CD4-positive, alpha-beta T cell treated with Interleukin-4 for 1 hour (primary cell): ENCODE measurements around the gene GMPS.
"Not testable (repeated sequence)": the region's sequence is repeated elsewhere in the genome, so short reads cannot be mapped to it uniquely, and the experiment has no call there.

Experiments
- DNase-seq, 2 donors: peaks; one replicate each; pipeline ENCODE4 v3.0.0-alpha.2; 2020 to 2022

The GMPS gene

DNA sequence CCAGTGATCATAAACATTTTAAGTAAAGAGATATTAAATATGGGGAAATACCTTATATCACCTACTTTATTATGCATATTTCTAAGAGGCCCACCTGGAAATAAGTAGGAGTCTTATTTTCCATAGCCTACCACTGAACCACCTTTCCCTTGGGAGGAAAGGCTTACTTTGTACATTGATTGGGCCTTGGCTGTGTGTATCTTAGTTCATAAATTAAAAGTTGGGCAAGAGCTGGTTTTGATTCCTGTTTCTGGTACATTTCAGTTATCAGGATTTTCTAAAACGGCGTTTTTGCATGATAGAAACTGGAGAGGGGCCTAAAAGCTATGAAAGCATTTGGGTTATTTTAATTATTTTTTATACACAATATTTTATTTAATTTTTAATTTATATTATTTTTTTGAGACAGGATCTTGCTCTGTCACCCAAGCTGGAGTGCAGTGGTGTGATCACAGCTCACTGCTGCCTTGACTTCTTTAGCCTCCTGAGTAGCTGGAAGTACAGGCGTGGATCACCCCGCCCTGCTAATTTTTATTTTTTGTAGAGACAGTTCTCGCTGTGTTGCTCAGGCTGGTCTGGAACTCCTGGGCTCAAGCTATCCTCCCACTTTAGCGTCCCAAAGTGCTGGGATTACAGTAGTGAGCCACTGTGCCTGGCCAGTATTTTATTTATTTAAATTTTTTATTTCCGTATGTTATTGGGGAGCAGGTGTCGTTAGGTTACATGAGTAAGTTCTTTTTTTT lies 2.6 kb downstream of the GMPS start:
- no peak for DNase-seq

- no peak for DNase-seq
Observed at GRCh38 chr3:155876037-155876436, 5.6 kb downstream of the GMPS start.

DNA sequence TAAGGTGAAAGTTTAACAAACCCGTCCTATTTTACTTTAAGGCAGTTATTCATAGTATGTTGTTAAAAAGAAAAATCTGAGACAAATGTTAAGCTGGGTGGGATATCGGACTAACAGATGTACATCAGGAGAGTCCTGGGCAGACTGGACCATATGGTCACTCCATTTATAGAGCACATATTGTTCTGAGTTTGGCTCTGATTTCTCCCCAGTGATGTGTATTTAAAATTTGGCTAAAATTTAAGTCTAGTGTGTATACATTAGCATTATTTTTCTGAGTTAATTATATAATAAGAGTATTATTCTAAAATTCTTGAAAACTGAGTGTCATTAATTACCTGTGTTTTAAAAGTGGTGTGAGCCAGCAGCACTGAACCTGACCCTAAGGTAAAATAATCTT lies 6.1 kb downstream of the GMPS start:
- DNase-seq, result no peak

GRCh38 chr3:155880286-155880685 lies 9.8 kb downstream of the GMPS start:
- DNase-seq, result no peak

DNA sequence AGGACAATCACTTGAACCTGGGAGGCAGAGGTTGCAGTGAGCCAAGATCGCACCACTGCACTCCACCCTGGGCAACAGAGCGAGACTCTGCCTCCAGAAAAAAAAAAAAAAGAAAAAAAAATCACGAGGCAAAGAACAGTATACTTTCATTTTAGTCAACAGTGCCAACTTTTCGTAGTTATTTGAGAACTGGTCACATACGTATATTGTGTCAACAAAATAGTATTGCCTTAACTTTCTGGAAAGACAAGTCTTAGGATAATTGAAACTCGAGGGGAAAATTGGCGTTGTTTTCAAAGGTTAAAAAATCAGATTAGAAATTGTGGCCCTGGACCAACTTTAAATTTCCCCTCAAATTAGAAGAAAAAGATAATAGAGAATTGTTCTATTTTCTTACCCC lies 13.8 kb downstream of the GMPS start:
- no peak for DNase-seq

GRCh38 chr3:155885292-155885691 lies 14.8 kb downstream of the GMPS start:
- DNase-seq, result no peak

DNA sequence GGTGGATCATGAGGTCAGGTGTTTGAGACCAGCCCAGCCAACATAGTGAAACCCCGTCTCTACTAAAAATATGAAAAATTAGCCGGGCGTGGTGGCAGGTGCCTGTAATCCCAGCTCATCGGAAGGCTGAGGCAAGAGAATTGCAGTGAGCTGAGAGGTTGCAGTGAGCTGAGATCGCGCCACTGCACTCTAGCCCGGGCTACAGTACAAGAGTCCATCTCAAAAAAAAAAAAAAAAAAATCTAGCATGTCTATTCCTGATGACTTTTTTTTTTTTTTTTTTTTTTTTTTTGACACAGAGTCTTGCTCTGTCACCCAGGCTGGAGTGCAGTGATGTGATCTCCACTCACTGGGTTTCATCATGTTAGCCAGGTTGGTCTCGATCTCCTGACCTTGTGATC lies 15.9 kb downstream of the GMPS start:
- DNase-seq, result not testable (repeated sequence)

DNA sequence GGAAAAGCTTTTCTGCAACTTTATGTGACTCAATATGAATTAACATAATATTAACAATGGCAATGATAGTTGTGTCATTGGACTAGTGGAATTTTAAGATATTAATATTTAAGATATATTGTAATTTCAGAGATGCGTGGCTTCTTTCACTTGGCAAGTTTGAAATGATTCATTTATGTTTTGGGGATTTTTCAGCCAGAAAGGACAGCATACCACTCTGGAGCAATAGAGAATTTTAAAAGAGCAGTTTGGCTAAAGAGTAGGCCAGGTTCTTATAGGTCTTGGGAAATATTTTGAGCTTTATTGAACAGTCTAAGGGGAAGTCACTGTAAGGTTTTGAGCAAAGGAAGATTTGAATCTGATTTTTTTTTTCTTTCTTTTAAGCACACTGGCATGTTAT lies 16.5 kb downstream of the GMPS start:
- DNase-seq, result no peak

GRCh38 chr3:155889212-155889611 lies 18.8 kb downstream of the GMPS start:
- no peak for DNase-seq

- DNase-seq, result no peak
Observed at GRCh38 chr3:155889952-155890351, 19.5 kb downstream of the GMPS start.

DNA sequence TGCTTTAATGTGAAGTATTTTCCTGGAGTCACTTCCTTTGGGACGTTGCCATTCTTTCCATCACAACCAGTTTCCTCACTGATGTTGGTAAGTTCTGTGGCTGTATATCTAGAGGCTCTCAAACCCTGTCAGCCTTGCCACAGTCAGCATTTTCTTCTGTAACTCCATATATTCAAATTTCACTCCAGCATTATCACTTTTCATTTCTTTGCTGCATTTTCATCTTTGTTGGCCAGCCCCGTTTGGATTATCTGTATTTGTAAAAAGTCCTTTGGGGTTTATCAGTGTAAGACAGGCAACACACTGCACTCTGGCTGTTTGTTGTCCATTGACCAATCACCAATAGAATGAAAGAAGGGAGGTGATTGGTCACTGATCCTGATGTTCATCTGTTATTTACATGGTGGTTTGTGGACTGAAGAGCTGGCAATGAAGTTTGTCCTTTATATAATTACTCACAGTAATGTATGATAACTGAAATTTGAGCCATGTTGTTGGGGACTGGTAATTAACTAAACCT lies 20.3 kb downstream of the GMPS start:
- peak in 1 of 2 donors; percentile 11 for DNase-seq

GRCh38 chr3:155891321-155891720 lies 20.9 kb downstream of the GMPS start:
- no peak for DNase-seq

DNA sequence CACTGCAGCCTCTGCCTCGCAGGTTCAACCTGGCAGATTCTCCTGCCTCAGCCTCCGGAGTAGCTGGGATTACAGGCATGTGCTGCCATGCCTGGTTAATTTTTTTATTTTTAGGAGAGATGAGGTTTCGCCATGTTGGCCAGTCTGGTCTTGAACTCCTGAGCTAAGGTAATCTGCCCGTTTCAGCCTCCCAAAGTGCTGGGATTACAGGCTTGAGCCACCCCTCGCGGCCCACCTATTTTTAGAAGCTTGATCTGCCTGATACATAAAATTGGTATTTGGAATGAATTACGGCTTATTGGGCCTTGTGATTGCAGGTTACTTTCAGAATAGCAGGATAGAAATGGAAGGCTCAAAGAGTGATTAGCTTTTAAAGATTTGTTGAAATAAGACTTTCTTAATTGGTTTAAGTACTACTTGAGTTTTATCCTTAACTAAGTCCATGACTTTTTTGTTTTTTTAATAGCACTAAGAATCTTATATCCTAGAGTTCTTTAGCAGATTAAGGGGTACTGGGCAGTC lies 25.0 kb downstream of the GMPS start:
- DNase-seq, result no peak

GRCh38 chr3:155906900-155907299 lies 36.5 kb downstream of the GMPS start:
- DNase-seq, result no peak

DNA sequence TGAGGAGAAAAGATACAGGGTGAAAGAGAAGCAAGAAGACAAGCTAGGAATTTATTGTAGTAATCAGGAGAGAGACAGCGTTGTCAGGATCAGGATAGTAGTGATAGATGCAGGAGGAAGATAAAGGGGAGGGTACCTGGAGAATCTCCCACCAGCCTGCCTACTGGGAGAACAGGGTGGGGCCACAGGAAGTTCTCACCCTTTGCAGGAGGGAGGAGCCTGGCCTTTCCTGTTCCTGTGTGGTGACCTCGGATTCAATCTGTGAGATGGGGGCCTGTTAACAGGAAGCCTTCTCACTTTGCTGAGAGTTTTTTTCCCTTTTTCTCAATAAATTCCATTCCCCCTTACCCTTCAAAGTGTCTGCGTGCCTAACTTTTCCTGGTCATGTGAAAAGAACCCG lies 37.6 kb downstream of the GMPS start:
- peak in 1 of 2 donors; percentile 7 for DNase-seq

- DNase-seq, result no peak
Observed at GRCh38 chr3:155908605-155909004, 38.2 kb downstream of the GMPS start.

DNA sequence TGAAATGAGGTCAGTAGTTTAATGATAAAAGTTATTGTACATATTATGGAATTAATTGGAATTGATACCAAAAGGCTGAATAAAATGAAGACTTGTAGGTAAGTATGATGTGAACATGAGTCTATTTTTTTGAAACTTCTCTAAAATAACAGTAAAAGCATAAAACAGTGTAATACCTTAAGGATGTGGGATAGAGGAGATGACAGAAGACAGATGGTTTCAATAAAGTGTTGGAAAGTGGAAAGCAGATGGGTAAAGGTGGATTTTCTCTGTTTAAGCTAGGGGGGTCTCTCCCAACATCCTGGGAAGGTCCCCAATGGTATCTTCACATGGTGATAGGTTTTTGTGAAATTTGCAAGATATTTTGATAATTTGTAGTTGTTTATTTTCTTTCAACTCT lies 41.6 kb downstream of the GMPS start:
- DNase-seq, result no peak

GRCh38 chr3:155912579-155913190 lies 42.2 kb downstream of the GMPS start:
- no peak for DNase-seq

DNA sequence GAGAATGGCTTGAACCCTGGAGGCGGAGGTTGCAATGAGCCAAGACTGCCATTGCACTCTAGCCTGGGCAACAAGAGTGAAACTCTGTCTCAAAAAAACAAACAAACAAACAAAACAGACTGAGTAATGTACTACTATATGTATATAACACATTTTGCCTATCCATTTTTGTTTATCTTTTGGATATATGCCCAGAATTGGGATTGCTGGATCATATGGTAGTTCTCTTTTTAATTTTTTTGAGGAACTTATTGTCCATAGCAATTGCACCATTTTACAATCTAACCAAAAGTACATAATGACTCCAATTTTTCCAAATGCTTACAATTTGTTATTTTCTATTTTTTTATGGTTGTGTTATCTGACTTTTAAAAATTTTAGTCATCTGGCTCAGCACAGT lies 47.3 kb downstream of the GMPS start:
- DNase-seq, result no peak

DNA sequence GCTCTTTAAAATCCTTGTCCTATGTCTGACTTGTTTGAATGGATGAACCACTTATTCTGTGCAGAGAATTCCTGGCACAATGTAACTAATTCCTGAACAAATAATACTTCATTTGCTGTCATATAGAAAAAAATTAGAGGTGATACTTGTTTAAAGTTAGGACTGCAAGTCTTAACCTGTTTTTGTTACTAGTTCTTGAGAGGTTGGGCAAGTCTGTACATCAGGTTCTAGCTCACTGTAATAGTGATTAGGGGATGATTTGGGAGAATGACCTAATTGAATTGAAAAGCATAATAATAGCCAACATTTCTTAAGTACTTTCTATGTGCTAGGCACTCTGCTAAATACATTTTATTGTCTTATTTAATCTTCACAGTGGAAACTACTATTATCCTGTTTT lies 49.3 kb downstream of the GMPS start:
- DNase-seq, result no peak

DNA sequence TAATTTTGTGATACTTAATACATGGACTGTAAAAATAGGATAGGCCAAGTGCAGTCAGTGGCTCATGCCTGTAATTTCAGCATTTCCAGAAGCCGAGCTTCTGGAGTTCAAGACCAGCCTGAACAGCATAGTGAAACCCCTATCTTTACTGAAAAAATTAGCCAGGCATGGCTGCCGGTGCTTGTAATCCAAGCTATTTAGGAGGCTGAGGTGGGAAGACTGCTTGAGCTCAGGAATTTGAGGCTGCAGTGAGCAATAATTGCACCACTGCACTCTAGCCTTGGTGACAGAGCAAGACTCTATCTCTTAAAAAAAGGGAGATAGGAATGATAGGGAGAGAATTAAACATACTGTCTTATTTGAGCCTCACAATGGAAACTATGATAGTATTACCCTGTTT lies 51.0 kb downstream of the GMPS start:
- DNase-seq, result no peak

- DNase-seq, result no peak
Observed at GRCh38 chr3:155934230-155934629, 63.8 kb downstream of the GMPS start.

DNA sequence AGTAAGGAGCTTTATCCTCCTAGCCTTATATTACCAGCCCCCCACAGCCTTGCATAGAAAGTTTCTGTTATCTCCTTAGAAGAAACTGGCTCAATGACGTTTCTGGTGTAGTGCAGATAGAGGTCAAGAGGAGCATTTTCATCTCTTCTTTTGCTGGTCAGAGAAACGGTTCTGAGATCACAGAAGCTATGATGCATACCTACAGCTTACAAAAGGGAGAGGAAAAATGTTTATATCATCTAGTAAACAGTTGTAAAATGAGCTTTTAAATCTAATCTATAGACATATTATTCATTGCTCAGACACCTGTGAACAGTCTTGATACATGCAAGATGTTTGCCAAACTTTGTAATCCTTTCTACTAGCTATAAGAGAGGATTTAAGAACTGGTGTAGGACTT lies 68.0 kb downstream of the GMPS start:
- no peak for DNase-seq

- DNase-seq, result no peak
Observed at GRCh38 chr3:155941354-155941753, 70.9 kb downstream of the GMPS start.
